ENCODE data around the gene SORL1-AS1.

The SORL1-AS1 gene

DNA sequence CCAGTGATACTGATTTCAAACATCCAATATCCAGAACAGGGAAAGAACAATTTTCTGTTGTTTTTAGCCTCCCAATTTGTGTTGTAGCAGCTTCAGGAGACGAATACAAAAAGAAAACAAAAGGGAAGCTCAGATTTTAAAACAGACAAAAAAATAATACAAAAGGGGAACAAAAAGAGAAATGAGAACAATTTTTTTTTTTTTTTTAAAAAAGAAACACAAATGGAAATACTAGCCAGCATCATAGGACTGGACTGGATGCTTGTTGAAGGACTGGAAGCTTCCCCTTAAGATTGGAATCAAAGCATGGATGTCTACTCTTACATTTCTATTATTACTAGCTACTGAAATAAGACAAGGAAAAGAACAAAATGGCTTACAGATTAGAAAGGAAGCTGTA lies 47.1 kb downstream of the SORL1-AS1 start:
- H3K4me3 ChIP-seq (ENCODE audit: low read length) = no peak overlapping the region
- TF ChIP-seq, protein P1, sequence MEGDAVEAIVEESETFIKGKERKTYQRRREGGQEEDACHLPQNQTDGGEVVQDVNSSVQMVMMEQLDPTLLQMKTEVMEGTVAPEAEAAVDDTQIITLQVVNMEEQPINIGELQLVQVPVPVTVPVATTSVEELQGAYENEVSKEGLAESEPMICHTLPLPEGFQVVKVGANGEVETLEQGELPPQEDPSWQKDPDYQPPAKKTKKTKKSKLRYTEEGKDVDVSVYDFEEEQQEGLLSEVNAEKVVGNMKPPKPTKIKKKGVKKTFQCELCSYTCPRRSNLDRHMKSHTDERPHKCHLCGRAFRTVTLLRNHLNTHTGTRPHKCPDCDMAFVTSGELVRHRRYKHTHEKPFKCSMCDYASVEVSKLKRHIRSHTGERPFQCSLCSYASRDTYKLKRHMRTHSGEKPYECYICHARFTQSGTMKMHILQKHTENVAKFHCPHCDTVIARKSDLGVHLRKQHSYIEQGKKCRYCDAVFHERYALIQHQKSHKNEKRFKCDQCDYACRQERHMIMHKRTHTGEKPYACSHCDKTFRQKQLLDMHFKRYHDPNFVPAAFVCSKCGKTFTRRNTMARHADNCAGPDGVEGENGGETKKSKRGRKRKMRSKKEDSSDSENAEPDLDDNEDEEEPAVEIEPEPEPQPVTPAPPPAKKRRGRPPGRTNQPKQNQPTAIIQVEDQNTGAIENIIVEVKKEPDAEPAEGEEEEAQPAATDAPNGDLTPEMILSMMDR (IDR thresholded peaks at IDR 0.05; ENCODE audit: insufficient read depth, low read depth, low read length, missing control alignments) = no peak
- no peak for DNase-seq (ENCODE audit: low read depth)

DNA sequence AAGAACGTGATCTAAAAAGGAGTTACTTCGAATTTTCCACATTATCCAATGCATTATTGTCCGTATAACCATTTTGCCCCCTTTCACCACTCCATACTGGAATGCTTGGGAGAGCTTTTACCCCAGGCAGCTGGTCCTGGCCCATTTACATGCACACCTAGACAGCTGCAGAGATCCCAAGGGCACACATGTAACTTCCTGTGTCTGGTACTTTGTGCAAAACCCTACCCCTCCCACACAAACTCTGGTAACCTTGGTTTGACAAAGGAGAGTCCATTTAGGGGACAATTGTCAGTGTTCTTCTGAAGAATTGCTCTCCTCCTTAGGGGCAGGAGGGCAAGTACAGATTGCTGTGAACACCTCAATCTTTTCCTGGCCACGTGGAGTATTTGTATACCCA lies 58.0 kb downstream of the SORL1-AS1 start:
- DNase-seq (ENCODE audit: low read depth) = no peak
- no peak overlapping the region for H3K4me3 ChIP-seq (ENCODE audit: low read length)
- TF ChIP-seq, protein P1 (IDR thresholded peaks at IDR 0.05; ENCODE audit: insufficient read depth, low read depth, low read length, missing control alignments) = no peak

DNA sequence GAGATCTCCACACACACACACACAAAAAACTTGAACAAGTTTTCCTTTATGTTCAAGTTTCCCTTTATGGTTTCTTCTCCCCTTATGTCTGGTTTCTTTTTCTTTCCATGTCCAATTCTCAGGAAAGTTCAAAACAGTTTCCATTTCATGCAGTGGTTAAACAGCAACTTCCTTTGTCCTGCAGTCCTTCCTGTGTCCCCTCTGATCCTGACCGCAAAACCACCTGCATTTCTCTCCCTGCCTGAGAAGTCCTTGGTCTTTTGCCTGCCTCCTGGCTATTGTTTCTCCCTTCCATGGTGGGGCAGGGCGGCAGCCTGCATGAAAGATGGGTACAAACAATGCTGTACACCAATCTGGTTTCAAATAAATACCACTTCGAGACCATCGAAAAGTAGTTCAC lies 58.9 kb downstream of the SORL1-AS1 start:
- no peak for DNase-seq (ENCODE audit: low read depth)
- H3K4me3 ChIP-seq (ENCODE audit: low read length) = no peak overlapping the region
- TF ChIP-seq, protein P1 (IDR thresholded peaks at IDR 0.05; ENCODE audit: insufficient read depth, low read depth, low read length, missing control alignments) = no peak

DNA sequence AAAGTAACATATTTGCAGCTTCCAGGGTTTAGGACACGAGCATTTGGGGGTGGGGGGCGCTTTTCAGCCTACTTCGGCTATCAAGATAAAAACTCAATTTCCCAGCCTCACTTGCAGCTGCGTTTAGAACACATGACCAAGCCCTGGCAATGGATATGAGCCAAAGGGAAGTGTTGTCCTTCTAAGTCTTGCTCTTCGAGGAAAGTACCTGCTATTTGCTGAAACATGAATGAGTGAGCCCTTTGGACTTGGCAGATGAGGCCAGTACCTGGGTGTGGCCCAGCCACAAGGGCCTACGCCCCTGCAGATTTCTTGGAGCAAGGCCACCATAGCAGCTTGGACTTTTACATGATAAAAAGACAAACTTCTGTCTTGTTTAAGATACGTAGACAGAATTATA lies 60.9 kb downstream of the SORL1-AS1 start:
- no peak overlapping the region for H3K4me3 ChIP-seq (ENCODE audit: low read length)
- DNase-seq (ENCODE audit: low read depth) = peak; percentile 75
- TF ChIP-seq, protein P1 (IDR thresholded peaks at IDR 0.05; ENCODE audit: insufficient read depth, low read depth, low read length, missing control alignments) = no peak

DNA sequence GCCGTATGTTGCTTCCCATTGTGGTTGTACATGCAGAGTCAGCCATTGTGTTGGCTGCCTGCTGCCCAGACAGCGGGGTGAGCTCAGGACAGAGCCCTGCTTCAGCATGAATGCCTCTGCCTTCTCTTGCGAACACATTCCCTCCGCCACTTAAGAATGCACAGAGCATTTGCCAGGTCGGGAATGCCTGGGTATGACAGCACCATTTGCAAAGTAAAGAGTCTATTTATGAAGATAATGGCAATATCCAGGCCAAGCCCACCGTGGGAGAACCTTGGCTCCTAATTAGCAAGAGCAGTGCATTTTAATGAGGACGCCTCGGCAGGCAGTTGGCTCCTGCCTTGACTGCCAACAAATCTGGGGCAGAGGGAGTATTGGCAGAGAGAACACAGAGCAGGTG lies 63.1 kb downstream of the SORL1-AS1 start:
- peak; percentile 24 for DNase-seq (ENCODE audit: low read depth)
- H3K4me3 ChIP-seq (ENCODE audit: low read length) = no peak overlapping the region
- TF ChIP-seq, protein P1 (IDR thresholded peaks at IDR 0.05; ENCODE audit: insufficient read depth, low read depth, low read length, missing control alignments) = no peak

Data from epithelial cell of esophagus (primary cell).